Peyer's patch (tissue), 4 donors: ENCODE data around the gene TTLL5. TPM values are rescaled to one million over a fixed set of nuclear protein-coding genes. Genes with fewer than 3 reads are reported as not detected.

Experiments used
- DNase-seq, 3 donors: peaks; one replicate each; pipeline ENCODE4 v3.0.0-alpha.2; 2017 to 2019
- H3K27ac ChIP-seq, 4 donors: fragments of 200-600 bp; sonication (generic); one replicate each; pipeline ENCODE4 v1.5.1; 2016 to 2019
- H3K27me3 ChIP-seq, 2 donors: fragments of 200-600 bp; sonication (generic); one replicate each; pipeline ENCODE4 v1.5.1; 2019
- H3K36me3 ChIP-seq, 3 donors: fragments of 200-600 bp; sonication (generic); one replicate each; pipeline ENCODE4 v1.5.1; 2016 to 2019
- H3K4me1 ChIP-seq, 4 donors: fragments of 200-600 bp; sonication (generic); one replicate each; pipeline ENCODE4 v1.5.1; 2016 to 2019
- H3K4me3 ChIP-seq, 4 donors: fragments of 200-600 bp; sonication (generic); 1 replicate in 3 of 4; 2 replicates in 1 of 4; pipeline ENCODE4 v1.5.1; 2016 to 2019; ENCODE audit warnings: mild to moderate bottlenecking in 1 of 4
- H3K9me3 ChIP-seq, 4 donors: fragments of 200-600 bp; sonication (generic); one replicate each; pipeline ENCODE4 v1.5.1; 2016 to 2019; ENCODE audit warnings: mild to moderate bottlenecking in 1 of 4
- POLR2A ChIP-seq, 2 donors: fragments of 450-650 bp; IDR thresholded peaks; one replicate each; pipeline ENCODE4 v1.5.1; 2017; ENCODE audit warnings: antibody characterized with exemption in 2 of 2, mild to moderate bottlenecking in 2 of 2, moderate library complexity in 2 of 2
- total RNA-seq, 4 donors: library from RNA; depleted of rRNA; stranded (reverse); fragments of >200 nt; gene quantifications; one replicate each; pipeline ENCODE4 v1.1.0, GENCODE V29; 2016
- TF ChIP-seq, protein P1 (sequence below), 6 experiments: fragments of 450-650 bp in 4 of 6; fragments of 200-600 bp in 2 of 6; sonication (generic) in 1 of 6; IDR thresholded peaks; one replicate each; pipeline ENCODE4 v1.5.1; 2017 to 2019; ENCODE audit warnings: antibody characterized with exemption in 6 of 6, mild to moderate bottlenecking in 3 of 6, moderate library complexity in 1 of 6

The TTLL5 gene
- total RNA-seq, 4 donors from 2014 or later = 33.6 to 82.5 (median 46.4) TPM

DNA sequence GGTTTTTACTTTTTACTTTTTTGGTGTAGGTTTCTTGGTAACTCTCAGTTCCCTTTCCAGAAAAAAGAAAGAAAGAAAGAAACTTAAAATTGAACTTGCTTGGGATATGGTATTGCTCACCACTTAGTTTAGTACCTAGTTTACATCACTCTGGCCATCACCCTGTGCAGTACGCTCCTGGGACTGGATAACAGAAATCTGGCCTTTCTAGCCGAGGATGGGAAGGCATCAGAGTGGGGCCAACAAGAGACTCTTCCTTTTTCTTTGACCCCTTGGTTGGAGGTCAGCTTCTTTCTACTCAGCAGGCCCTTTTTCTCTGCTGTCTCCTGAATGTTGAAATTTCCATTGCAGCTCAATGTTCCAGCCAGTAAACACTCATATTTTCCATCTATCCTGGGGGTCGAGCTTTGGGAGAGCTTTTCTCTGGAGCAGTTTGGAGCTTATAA lies 164.1 kb downstream of the TTLL5 start:
- peaks cover 0 to 17% (median 0%) of the 10 kb centered on the region in 4 donors for H3K4me1 ChIP-seq
- no peaks in the 10 kb centered on the region for H3K9me3 ChIP-seq
- H3K27me3 ChIP-seq = no peaks in the 10 kb centered on the region
- H3K4me3 ChIP-seq = no peak overlapping the region
- H3K36me3 ChIP-seq = no peaks in the 10 kb centered on the region
- peak overlapping the region in 1 of 4 donors; percentile 59 for H3K27ac ChIP-seq
- TF ChIP-seq, protein P1, sequence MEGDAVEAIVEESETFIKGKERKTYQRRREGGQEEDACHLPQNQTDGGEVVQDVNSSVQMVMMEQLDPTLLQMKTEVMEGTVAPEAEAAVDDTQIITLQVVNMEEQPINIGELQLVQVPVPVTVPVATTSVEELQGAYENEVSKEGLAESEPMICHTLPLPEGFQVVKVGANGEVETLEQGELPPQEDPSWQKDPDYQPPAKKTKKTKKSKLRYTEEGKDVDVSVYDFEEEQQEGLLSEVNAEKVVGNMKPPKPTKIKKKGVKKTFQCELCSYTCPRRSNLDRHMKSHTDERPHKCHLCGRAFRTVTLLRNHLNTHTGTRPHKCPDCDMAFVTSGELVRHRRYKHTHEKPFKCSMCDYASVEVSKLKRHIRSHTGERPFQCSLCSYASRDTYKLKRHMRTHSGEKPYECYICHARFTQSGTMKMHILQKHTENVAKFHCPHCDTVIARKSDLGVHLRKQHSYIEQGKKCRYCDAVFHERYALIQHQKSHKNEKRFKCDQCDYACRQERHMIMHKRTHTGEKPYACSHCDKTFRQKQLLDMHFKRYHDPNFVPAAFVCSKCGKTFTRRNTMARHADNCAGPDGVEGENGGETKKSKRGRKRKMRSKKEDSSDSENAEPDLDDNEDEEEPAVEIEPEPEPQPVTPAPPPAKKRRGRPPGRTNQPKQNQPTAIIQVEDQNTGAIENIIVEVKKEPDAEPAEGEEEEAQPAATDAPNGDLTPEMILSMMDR (IDR thresholded peaks at IDR 0.05) = no peak
- no peak for TF ChIP-seq POLR2A (IDR thresholded peaks at IDR 0.05)
- no peak for DNase-seq

GRCh38 chr14:75826599-75826998 lies 165.6 kb downstream of the TTLL5 start:
- TF ChIP-seq, protein P1 (IDR thresholded peaks at IDR 0.05) = no peak
- no peak for TF ChIP-seq POLR2A (IDR thresholded peaks at IDR 0.05)
- DNase-seq = no peak
- peaks cover 0 to 22% (median 0%) of the 10 kb centered on the region in 4 donors for H3K4me1 ChIP-seq
- H3K4me3 ChIP-seq = no peak overlapping the region
- no peaks in the 10 kb centered on the region for H3K36me3 ChIP-seq
- H3K27ac ChIP-seq = no peak overlapping the region
- H3K27me3 ChIP-seq = no peaks in the 10 kb centered on the region
- no peaks in the 10 kb centered on the region for H3K9me3 ChIP-seq

GRCh38 chr14:75827331-75827730 lies 166.3 kb downstream of the TTLL5 start:
- Histone ChIP-seq H3K4me1 (peaks cover 0 to 18% (median 0%) of the 10 kb centered on the region in 4 donors), H3K27ac (no peak overlapping the region)
- TF ChIP-seq, protein P1 (IDR thresholded peaks at IDR 0.05) = no peak
- no peak for TF ChIP-seq POLR2A (IDR thresholded peaks at IDR 0.05)

DNA sequence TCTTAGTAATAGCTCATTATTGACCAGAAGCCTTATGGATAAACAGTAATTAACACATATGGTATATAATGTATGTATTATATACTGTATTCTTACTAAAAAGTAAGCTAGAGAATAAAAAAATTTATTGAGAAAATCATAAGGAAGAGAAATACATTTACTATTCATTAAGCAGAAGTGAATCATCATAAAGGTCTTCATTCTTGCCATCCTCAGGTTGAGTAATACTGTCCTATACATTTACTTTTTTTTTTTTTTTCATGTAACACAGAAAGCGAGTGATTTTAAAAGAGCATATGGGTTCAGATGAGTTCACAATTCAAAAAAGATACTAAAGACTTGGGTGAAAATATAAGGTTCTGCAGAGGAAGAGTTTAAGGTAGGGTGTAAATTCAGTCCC lies 168.3 kb downstream of the TTLL5 start:
- DNase-seq = no peak
- TF ChIP-seq POLR2A (IDR thresholded peaks at IDR 0.05) = no peak
- TF ChIP-seq, protein P1 (IDR thresholded peaks at IDR 0.05) = no peak
- H3K4me3 ChIP-seq = no peak overlapping the region
- no peaks in the 10 kb centered on the region for H3K9me3 ChIP-seq
- H3K36me3 ChIP-seq = no peaks in the 10 kb centered on the region
- no peaks in the 10 kb centered on the region for H3K27me3 ChIP-seq
- H3K27ac ChIP-seq = no peak overlapping the region
- peaks cover 0 to 8% (median 0%) of the 10 kb centered on the region in 4 donors for H3K4me1 ChIP-seq

More at GRCh38 chr14:75827331-75827730, 166.3 kb downstream of the TTLL5 start:
- Histone ChIP-seq H3K27me3 (no peaks in the 10 kb centered on the region), H3K36me3 (no peaks in the 10 kb centered on the region), H3K4me3 (no peak overlapping the region), H3K9me3 (no peaks in the 10 kb centered on the region)
- DNase-seq = no peak

GRCh38 chr14:75831455-75831854 lies 170.4 kb downstream of the TTLL5 start:
- DNase-seq = peak; percentile 31 to 65 (median 54)
- Histone ChIP-seq H3K9me3 (no peaks in the 10 kb centered on the region), H3K27me3 (no peaks in the 10 kb centered on the region), H3K36me3 (no peaks in the 10 kb centered on the region), H3K4me3 (no peak overlapping the region), H3K27ac (peak overlapping the region in 1 of 4 donors; percentile 47), H3K4me1 (peaks cover 0 to 8% (median 0%) of the 10 kb centered on the region in 4 donors)
- TF ChIP-seq, protein P1 (IDR thresholded peaks at IDR 0.05) = no peak
- no peak for TF ChIP-seq POLR2A (IDR thresholded peaks at IDR 0.05)

- Histone ChIP-seq H3K27ac (peak overlapping the region in 1 of 4 donors; percentile 47), H3K9me3 (no peaks in the 10 kb centered on the region), H3K36me3 (no peaks in the 10 kb centered on the region), H3K4me1 (peaks cover 0 to 8% (median 0%) of the 10 kb centered on the region in 4 donors), H3K27me3 (no peaks in the 10 kb centered on the region), H3K4me3 (no peak overlapping the region)
- TF ChIP-seq POLR2A (IDR thresholded peaks at IDR 0.05) = no peak
- TF ChIP-seq, protein P1 (IDR thresholded peaks at IDR 0.05) = no peak
- peak in 1 of 3 donors; percentile 51 for DNase-seq
Measured at GRCh38 chr14:75831952-75832351, 170.9 kb downstream of the TTLL5 start.
